ENCODE results near the gene ACTL7A.
"Not testable (repeated sequence)": the region's sequence is repeated elsewhere in the genome, so short reads cannot be mapped to it uniquely, and the experiment has no call there.

ACTL7A gene

DNA sequence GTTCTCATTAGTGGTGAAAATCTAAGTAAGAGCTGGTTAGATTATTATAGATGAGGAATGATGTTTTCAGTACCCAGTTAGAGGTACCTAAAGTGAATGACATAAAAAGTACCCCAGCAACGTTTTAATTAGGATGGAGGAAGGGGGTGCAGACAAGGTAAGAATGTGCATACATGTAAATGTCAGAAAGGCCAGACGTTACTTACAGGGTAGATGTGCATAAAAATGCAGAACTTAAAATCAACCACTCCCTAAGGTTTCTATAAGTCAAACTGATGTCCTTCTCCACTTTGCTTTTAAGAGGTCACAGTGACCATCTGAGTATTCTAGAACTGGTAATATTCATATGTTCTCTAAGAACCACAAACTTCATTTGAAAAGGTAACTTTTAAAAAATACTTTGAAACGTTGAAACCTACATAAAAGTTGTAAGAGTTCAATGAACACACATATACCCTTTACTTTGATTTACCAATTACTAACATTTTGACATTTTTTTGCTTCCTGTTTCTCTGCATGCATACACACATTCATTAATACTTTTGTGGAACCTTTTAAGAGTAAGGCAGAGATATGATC is 18.8 kb downstream of the ACTL7A start:
- DNase-seq (ENCODE audit: low read depth): no peak

DNA sequence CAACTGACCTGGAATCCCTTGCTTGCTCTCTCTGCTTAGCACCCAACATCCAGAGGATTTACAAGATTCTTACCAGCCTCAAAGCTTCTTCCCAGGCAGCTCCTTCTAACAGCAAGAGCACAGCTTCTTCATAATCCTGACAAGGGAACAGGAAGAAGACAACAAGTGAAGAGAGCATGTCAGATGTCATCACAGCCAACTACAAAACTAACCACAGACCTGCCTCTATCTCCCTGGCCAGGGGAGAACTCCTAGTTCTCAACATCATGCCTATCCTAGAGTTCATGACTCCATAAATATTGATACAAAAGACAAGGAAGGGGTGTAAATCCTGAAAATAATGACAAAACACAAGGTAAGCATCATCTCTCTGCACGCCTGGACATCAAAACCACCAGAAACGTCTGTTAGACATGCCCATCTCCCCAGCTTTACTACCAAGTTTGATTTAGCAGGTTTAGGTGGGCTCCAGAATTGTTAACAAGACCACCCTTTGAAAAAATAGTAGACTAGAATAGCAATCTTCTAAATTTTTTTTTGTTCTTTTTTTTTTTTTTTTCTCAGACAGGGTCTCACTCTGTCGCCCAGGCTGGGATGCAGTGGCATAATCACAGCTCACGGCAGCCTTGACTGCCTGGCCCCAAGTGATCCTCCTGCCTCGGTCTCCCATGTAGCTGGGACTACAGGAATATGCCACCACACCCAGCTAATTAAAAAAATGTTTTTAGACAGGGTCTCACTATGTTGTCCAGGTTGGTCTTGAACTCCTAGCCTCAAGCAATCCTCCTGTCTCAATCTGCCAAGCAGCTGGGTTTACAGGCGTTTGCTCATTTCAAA is 20.2 kb downstream of the ACTL7A start:
- DNase-seq (ENCODE audit: low read depth): no peak

DNA sequence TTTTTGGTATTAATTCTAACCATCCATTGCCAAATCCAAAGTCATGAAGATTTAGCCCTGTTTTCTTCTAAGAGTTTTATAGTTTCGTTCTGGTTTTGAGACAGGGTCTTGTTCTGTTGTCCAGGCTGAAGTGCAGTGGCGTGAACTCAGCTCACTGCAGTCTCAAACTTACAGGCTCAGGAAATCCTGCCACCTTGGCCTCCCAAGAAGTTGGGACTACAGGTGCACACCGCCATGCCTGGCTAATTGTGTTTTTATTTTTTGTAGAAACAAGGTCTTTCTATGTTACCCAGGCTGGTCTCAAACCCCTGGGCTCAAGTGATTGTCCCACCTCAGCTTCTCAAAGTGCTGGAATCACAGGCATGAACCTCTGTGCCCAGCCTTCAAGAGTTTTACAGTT is 21.0 kb downstream of the ACTL7A start:
- no peak for DNase-seq (ENCODE audit: low read depth)

DNA sequence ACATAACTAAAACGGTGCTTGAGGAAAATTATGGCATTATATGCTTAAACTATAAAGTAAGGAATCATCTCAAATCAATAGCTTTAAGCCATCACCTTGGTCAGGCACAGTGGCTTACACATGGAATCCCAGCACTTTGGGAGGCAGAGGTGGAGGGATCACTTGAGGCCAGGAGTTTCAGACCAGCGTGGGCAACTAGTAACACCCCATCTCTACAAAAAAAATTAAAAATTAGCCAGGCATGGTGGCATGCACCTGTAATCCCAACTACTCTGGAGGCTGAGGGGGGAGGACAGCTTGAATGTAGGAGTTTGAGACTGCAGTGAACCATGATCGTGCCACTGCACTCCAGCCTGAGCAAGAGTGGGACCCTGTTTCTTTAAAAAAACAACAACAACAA is 22.6 kb downstream of the ACTL7A start:
- DNase-seq (ENCODE audit: low read depth): no peak

DNA sequence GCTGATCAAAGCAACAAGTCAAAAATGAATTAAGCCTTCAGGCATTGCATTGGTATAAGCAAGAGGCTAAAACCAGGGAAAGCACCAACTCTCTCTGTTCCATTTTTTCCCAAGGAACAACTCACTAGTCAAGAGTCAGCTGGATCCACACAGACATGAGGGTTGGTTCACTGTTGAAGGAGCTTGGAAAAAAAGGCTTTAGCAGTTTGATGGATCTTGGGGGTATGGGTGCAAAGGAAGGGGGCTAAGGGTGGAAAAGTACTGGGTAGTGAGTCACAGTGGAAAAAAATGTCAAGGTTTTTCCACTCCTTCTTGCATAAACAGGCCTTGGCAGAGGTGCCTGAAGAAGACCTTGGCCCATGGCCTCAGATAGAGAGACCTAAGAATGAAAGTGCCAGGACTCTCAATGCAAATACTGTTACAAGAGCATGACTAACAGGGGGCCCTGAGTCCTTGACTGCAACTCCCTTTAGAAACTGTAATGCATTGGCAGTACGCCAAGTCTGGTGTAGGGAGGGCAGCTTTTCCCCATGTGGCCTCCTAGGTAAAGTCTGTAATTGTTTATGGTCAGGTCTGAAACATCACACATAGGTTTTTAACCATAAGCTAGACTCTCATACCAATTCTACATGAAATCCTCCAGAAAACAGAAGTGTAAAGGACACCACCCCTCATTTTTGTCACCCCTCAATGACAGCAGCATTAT is 23.7 kb downstream of the ACTL7A start:
- peak; percentile 63 for DNase-seq (ENCODE audit: low read depth)

DNA sequence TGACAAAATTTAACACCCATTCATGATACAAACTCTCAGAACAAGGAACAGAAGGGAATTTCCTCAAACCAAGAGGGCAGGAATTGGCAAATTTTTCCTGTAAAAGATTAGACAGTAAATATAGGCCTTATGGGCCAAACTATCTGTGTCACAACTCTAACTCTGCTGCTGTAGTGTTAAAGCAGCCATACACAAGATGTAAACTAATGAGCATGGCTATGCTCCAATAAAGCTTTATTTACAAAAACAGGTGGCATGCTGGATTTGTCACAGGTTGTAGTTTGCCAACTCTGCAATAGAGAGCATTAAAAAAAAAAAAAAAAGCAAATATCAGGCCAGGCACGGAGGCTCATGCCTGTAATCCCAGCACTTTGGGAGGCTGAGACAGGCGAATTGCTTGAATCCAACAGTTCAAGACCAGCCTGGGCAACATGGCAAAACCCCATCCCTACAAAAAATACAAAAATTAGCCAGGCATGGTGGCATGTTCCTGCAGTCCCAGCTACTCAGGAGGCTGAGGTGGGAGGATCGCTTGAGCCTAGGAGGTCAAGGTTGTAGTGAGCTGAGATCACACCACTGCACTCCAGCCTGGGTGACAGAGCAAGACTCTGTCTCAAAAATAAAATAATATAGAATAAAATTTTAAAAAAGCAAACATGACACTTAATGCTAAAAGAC is 24.7 kb downstream of the ACTL7A start:
- DNase-seq (ENCODE audit: low read depth): not testable (repeated sequence)

DNA sequence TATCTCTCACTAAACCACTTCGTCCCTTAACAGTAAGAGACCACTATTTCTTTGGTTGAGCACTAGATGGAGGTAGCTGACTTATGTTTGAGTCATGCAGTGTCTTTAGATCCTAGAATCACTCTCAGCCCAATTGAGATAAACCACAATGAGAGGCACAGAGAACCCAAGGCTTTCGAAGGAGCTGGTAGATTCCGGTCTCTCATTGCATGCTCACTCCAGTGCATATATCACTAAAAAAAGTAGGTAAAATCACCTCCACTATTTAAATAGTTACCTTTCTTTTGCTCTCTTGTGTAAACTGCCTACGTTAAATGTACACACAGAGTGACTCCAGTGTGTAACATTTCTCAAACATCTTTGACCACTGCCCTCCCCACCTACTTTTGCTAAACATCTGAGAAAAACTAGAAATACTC is 27.6 kb downstream of the ACTL7A start:
- DNase-seq (ENCODE audit: low read depth): peak; percentile 23

DNA sequence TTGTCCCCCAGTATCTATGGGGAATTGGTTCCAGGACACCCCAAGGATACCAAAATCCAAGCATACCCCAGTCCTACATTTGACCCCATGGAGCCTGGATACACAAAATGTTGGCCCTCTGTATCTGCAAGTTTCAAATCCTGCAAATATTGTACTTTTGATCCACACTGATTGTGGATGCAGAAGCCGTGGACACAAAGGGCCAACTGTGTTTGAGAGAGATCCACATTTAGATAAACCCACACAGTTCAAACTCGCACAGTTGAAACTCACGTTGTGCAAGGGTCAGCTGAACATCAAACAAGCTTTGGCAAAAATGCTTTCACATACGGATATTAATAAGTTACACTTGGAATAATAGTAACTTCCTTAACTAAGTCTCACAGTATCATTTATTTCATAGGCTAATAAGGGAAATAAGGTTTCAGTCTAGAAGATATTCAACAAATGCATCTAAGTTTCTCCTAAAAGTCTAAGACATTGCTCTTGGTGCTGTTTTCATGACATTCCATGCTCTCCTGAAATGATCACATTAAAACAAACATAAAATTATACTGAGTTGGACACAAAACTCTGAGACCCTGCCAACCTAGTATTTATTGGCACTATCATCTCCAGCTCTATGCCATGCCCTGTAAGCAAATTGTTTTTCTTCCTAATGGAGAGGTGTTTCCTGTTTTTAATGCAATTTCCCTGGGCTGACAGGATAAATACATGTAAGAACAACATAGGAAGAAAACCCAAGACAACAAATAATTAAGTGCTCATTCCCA is 32.3 kb downstream of the ACTL7A start:
- no peak for DNase-seq (ENCODE audit: low read depth)

DNA sequence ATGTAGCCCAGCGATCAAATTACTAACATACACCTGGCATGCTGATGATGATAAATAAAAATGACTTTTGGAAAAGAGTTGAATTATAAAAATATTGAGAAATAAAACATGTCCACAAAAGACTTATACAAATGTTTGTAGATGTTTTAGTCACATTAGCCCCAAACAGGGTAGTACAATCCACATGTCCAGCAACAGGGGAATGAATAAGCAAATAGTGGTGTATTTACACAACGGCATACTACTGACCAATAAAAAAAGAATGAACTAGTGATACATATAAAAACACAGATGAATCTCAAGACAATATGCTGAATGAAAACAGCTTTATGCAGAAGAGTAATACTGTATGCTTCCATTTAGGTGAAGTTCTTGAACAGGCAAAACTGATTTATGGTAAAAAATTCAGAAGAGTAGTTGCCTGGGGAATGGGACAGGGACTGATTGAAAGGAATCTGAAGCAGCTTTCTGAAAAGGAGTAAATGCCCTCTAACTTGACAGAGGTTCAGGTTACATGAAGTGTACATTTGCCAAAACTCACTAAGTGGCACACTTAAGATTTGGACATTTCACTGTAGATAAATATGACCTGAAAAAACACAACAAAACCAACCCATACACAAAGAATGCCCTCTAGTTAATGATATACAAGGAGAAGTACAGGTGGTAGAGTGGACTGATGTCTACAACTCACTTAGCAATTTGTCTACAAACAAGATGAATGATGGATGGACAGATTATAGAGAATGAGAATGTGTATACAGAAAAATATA is 35.4 kb downstream of the ACTL7A start:
- DNase-seq (ENCODE audit: low read depth): no peak

DNA sequence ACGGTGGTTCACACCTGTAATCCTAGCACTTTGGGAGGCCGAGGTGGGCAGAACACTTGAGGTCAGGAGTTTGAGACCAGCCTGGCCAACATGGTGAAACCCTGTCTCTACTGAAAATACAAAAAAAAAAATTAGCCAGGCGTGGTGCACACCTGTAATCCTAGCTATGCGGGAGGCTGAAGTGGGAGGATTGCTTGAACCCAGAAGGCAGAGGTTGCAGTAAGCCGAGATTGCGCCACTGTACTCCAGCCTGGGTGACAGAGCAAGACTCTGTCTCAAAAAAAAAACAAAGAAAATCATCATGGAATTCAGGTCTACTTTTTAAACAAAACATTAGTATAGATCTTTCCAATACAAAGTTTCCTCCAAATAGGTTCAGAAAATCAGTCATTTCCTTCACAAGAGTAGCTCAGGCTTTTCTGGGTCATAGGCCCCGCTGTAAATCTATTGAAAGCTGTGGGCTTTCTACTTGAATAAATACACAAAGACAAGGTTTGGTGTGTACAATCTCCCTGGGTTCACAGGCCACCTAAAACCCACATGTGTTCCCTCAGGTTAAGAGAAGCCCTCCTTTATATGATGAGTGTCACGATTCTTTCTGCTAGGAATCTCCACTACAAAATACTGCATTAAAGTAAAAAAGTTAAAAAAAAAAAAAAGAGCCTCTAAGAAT is 37.1 kb downstream of the ACTL7A start:
- not testable (repeated sequence) for DNase-seq (ENCODE audit: low read depth)

DNA sequence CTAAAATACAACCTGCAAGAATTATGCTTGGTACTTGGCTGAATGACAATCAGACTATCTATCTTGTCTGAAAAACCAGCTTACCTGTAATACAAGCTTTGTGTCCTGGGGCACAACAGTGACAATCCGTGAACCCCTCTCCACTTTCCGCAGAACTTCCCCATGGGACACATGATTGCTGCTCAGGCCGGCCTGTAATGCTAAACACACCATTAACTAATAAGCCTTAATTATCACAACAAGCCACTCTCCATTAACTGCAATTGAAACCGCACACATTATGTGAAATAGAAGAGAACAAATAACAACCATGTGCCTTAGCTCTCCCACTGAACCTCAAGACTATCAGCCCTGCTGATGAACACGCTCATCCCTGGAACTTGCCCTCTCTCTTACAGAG is 38.1 kb downstream of the ACTL7A start:
- DNase-seq (ENCODE audit: low read depth): no peak

DNA sequence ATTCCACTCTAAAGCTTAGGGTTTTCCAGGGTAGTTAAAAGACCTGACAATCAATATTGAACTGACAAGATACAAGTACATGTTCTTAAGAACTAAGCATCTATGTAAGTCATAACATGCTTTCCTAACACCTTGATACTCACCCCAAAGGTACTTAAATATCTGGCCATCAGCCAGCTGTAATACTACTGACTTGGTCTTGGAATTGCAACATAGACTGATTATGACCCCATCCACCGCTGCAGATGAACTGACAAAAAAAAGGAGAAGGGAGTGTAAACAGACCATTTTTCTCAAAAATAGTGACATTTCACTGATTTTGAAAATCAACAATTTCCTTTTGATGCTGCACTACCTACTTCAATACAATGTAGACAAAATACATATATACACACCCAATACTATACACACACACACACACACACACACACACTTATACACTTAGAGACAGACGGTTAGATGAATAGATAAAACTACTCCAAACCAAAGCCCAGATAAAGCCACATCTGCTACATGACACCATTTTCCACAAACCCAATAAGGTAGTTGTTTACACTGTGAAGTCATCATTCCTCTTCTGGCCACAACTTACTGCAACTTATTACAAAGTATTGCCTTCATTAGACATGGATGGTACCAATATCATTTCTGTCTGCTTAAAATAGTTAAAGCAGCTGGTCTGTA is 41.5 kb downstream of the ACTL7A start:
- DNase-seq (ENCODE audit: low read depth): peak; percentile 9

DNA sequence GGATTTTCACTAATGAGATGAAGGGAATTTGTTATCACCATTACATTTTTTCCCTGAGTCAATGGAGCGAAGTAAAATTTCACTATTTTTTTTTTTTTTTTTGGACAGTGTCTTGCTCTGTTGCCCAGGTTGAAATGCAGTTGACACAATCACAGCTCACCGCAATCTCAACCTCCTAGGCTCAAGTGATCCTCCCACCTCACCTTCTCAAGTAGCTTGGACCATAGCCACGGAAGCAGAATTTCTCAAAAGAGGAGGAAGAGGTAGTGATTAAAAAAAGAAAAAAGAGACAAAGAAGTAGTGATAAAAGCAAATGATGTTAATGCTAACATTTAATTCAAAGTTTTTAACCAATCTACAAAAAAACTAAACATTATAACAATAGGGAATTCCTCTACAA is 42.1 kb downstream of the ACTL7A start:
- no peak for DNase-seq (ENCODE audit: low read depth)

DNA sequence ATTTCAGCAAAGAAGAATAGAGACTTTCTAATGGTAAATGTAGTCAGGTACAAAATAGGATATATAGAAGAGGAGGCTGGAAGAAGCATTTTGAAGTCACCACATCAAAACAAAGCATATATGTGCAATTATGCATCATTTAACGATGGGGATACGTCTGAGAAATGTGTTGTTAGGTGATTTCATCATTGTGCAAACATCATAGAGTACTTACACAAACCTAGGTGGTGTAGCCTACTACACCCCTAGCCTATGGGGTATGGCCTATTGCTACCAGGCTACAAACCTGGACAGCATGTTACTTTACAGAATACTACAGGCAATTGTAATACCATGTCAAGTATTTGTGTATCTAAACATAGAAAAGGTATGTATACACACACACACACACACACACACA is 43.4 kb downstream of the ACTL7A start:
- no peak for DNase-seq (ENCODE audit: low read depth)

DNA sequence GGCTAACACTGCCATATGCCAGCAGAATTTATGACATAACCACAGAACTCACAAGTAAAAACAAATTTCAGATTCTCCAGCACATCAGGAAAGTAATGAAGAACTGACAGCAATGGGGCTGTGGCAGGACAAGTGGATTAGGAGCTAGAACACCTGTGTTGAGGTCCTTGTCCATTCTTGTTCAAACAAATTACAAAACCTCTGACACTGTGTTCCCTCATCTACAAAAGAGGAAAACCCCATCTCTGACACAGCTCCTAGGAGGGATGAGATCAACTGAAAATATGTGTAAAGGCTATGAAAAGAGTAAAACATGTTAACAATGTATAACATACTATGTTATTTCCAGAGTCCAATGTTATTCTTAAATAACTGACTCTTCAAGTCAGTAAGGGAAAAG is 48.3 kb downstream of the ACTL7A start:
- DNase-seq (ENCODE audit: low read depth): no peak

DNA sequence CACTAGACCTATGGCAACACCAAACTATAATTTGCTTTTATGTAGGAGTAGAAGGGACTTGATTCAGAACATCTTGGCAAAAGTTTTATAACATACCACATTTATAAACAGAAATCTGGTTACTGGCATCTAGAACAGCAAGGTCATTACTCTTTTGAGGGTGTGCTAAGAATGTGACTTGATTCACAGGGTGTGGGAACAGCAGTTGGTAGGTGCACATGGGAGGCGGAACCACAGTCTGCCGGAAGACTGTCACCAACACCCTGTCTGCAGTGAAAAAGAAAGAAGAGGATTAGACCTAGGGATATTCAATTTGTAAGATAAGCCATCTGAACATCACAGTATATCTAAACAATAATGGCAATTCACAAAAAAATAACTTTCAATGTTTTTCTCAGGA is 48.8 kb downstream of the ACTL7A start:
- no peak for DNase-seq (ENCODE audit: low read depth)

DNA sequence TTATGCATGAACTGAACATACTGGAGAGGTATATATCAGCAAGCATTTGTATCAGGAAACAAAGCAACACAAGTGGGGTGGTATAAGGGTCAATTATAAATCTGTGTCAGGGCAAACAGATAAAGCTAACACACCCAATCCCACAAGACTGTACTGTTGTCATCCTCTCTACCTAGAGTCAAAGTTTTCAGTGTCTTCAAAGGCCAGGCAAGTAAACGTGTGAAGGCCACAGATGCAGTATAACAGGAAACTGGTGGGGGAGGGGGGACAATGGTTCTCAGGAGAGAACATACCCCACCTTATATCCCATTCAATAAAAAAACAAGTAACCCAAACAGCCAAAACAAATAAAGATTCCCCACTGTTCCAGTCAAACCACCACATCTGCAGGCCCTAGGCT is 49.8 kb downstream of the ACTL7A start:
- no peak for DNase-seq (ENCODE audit: low read depth)
